CD4-positive, alpha-beta memory T cell (primary cell): ENCODE results near the gene CES2. TPM values are rescaled to one million over a fixed set of nuclear protein-coding genes. Genes with fewer than 3 reads are reported as not detected.

Experiments
- CTCF ChIA-PET: fragments of 350-600 bp; sonication (Branson Sonifier 250); formaldehyde crosslinking; loops from one replicate; lab custom pipeline; 2021; ENCODE audit warnings: inconsistent platforms; ENCODE audit not compliant: partially characterized antibody; lab: Charles Lee
- POLR2A ChIA-PET: fragments of 350-600 bp; sonication (Branson Sonifier 250); formaldehyde crosslinking; loops from one replicate; lab custom pipeline; 2021; ENCODE audit not compliant: partially characterized antibody; lab: Charles Lee
- DNase-seq, 5 donors: peaks; one replicate each; pipeline versions ENCODE4 v3.0.0 to v3.0.0-alpha.2; 2020 to 2022; ENCODE audit warnings: mixed read lengths in 1 of 5
- H3K27ac ChIP-seq: one replicate; pipeline ENCODE4 v1.7.0; 2013; ENCODE audit warnings: low read depth, low read length
- H3K27me3 ChIP-seq: 2 replicates; pipeline ENCODE4 v1.7.0; 2013; ENCODE audit warnings: mild to moderate bottlenecking, low read length, moderate library complexity; ENCODE audit not compliant: insufficient read depth
- H3K36me3 ChIP-seq: 2 replicates; pipeline ENCODE4 v1.7.0; 2013; ENCODE audit warnings: mild to moderate bottlenecking, low read length, moderate library complexity; ENCODE audit not compliant: insufficient read depth
- H3K4me1 ChIP-seq: 2 replicates; pipeline ENCODE4 v1.7.0; 2013; ENCODE audit warnings: mild to moderate bottlenecking, low read length, moderate library complexity; ENCODE audit not compliant: insufficient read depth
- H3K4me3 ChIP-seq, 2 donors: one replicate each; pipeline ENCODE4 v1.7.0; 2013; ENCODE audit warnings: low read length in 2 of 2, mild to moderate bottlenecking in 1 of 2
- H3K9me3 ChIP-seq, 2 donors: one replicate each; pipeline ENCODE4 v1.7.0; 2013; ENCODE audit warnings: low read length in 2 of 2, control low read depth in 1 of 2; ENCODE audit not compliant: control insufficient read depth in 1 of 2
- H3K27ac Mint-ChIP-seq, 7 donors: one replicate each; pipeline ENCODE4 v1.8.0; 2020 to 2021; ENCODE audit warnings: mixed read lengths in 7 of 7, mild to moderate bottlenecking in 6 of 7, inconsistent platforms in 3 of 7, moderate library complexity in 3 of 7
- H3K27me3 Mint-ChIP-seq, 2 donors: one replicate each; pipeline ENCODE4 v1.8.0; 2020 to 2021; ENCODE audit warnings: mixed read lengths in 2 of 2
- H3K36me3 Mint-ChIP-seq, 2 donors: one replicate each; pipeline ENCODE4 v1.8.0; 2020 to 2021; ENCODE audit warnings: mixed read lengths in 2 of 2, inconsistent platforms in 1 of 2, mild to moderate bottlenecking in 1 of 2
- H3K4me1 Mint-ChIP-seq, 4 donors: one replicate each; pipeline ENCODE4 v1.8.0; 2020 to 2021; ENCODE audit warnings: mixed read lengths in 4 of 4, mild to moderate bottlenecking in 1 of 4
- H3K4me3 Mint-ChIP-seq, 8 donors: one replicate each; pipeline ENCODE4 v1.8.0; 2020 to 2021; ENCODE audit warnings: mixed read lengths in 8 of 8, mild to moderate bottlenecking in 7 of 8, moderate library complexity in 6 of 8, inconsistent platforms in 3 of 8
- H3K9me3 Mint-ChIP-seq, 8 donors: one replicate each; pipeline ENCODE4 v1.8.0; 2020 to 2021; ENCODE audit warnings: mixed read lengths in 8 of 8, mild to moderate bottlenecking in 5 of 8, inconsistent platforms in 3 of 8, moderate library complexity in 1 of 8
- intact Hi-C: fragments of 100-400 bp; cut with micrococcal nuclease; formaldehyde crosslinking; loops from one replicate; pipeline ENCODE4 v1.15.1; 2023
- polyA plus RNA-seq, 2 donors: library from polyadenylated mRNA; unstranded; fragments of 300-500 nt; fragmentation: Illumina TruSeq; gene quantifications; one replicate each; pipeline ENCODE4 v1.2.3, GENCODE V29; 2021
- total RNA-seq, 2 experiments: library from RNA; stranded (reverse); gene quantifications; one replicate each; pipeline ENCODE4 v1.2.3, GENCODE V29; 2021

CES2 gene
- total and polyA plus RNA-seq, 4 experiments from 2014 or later: 25.4 to 51.0 (median 38.5) TPM

- Histone ChIP-seq H3K36me3 (peaks cover 16% of the 10 kb centered on the region), H3K27me3 (peaks cover 16% of the 10 kb centered on the region), H3K4me3 (peak overlapping the region in 1 of 2 donors; percentile 60), H3K9me3 (no peaks in the 10 kb centered on the region), H3K27ac (no peak overlapping the region), H3K4me1 (peaks cover 11% of the 10 kb centered on the region)
- DNase-seq: peak; percentile 77 to 83 (median 81)
- intact Hi-C loops: loop anchor here (2.0 kb wide), 1 partner anchor 213 kb away; no protein-coding TSS in a partner anchor
- Mint-ChIP-seq H3K4me1 (peaks cover 9 to 24% (median 13%) of the 10 kb centered on the region in 4 donors), H3K4me3 (peak overlapping the region; percentile 86 to 96 (median 90)), H3K36me3 (peaks cover 10 to 13% of the 10 kb centered on the region in 2 donors), H3K27me3 (peaks cover 26 to 27% of the 10 kb centered on the region in 2 donors), H3K27ac (peak overlapping the region in 6 of 7 donors; percentile 10 to 79 (median 39)), H3K9me3 (peaks cover 0 to 8% (median 4%) of the 10 kb centered on the region in 8 donors)
- CTCF ChIA-PET: interaction anchor here (0.7 to 2.5 kb wide), 5 partner anchors 9 to 238 kb away, joined by 3 to 8 read pairs (median 4); no protein-coding TSS in a partner anchor
- POLR2A ChIA-PET: interaction anchor here (0.6 to 1.4 kb wide), 2 partner anchors 14 to 271 kb away, joined by 3 to 6 read pairs; partner anchors contain the start of gene CIAO2B
These were observed 12.2 kb downstream of the CES2 start for GRCh38 chr16:66947302-66948065.

GRCh38 chr16:66948134-66948836 is 13.0 kb downstream of the CES2 start:
- Histone ChIP-seq H3K9me3 (no peaks in the 10 kb centered on the region), H3K27me3 (peaks cover 16% of the 10 kb centered on the region), H3K4me1 (peaks cover 11% of the 10 kb centered on the region), H3K36me3 (peaks cover 8% of the 10 kb centered on the region), H3K4me3 (peak overlapping the region; percentile 42 to 60), H3K27ac (no peak overlapping the region)
- DNase-seq: peak in 1 of 5 donors; percentile 33
- H3K36me3 Mint-ChIP-seq: peaks cover 5 to 7% of the 10 kb centered on the region in 2 donors
- intact Hi-C loops: no loop called here
- H3K9me3 Mint-ChIP-seq: peaks cover 0 to 8% (median 4%) of the 10 kb centered on the region in 8 donors
- peak overlapping the region; percentile 86 to 96 (median 90) for H3K4me3 Mint-ChIP-seq
- H3K4me1 Mint-ChIP-seq: peaks cover 9 to 24% (median 13%) of the 10 kb centered on the region in 4 donors
- CTCF ChIA-PET: interaction anchor here (1.2 kb wide), 1 partner anchor 10 kb away, joined by 6 read pairs; no protein-coding TSS in a partner anchor
- POLR2A ChIA-PET: interaction anchor here (1.4 kb wide), 1 partner anchor 14 kb away, joined by 6 read pairs; the partner anchor contains the start of gene CIAO2B
- peak overlapping the region in 2 of 7 donors; percentile 88 to 89 for H3K27ac Mint-ChIP-seq
- H3K27me3 Mint-ChIP-seq: peaks cover 30 to 34% of the 10 kb centered on the region in 2 donors

- H3K9me3 Mint-ChIP-seq: peaks cover 0 to 8% (median 4%) of the 10 kb centered on the region in 8 donors
- no peak overlapping the region for H3K4me3 ChIP-seq
- intact Hi-C loops: no loop called here
- peaks cover 16% of the 10 kb centered on the region for H3K27me3 ChIP-seq
- no peak for DNase-seq
- H3K9me3 ChIP-seq: no peaks in the 10 kb centered on the region
- H3K27me3 Mint-ChIP-seq: peaks cover 31 to 37% of the 10 kb centered on the region in 2 donors
- H3K4me1 ChIP-seq: peaks cover 11% of the 10 kb centered on the region
- peaks cover 3% of the 10 kb centered on the region for H3K36me3 ChIP-seq
- ChIA-PET CTCF (no interaction called here), POLR2A (no interaction called here)
- peaks cover 5 to 7% of the 10 kb centered on the region in 2 donors for H3K36me3 Mint-ChIP-seq
- no peak overlapping the region for H3K27ac ChIP-seq
- H3K4me3 Mint-ChIP-seq: peak overlapping the region; percentile 86 to 96 (median 90)
- H3K27ac Mint-ChIP-seq: no peak overlapping the region
- peaks cover 9 to 24% (median 13%) of the 10 kb centered on the region in 4 donors for H3K4me1 Mint-ChIP-seq
These were observed 13.5 kb downstream of the CES2 start for GRCh38 chr16:66948837-66949225.

GRCh38 chr16:66949472-66949871 is 14.2 kb downstream of the CES2 start:
- H3K27ac Mint-ChIP-seq: no peak overlapping the region
- H3K4me1 Mint-ChIP-seq: peaks cover 9 to 24% (median 13%) of the 10 kb centered on the region in 4 donors
- H3K27me3 Mint-ChIP-seq: peaks cover 33 to 39% of the 10 kb centered on the region in 2 donors
- Histone ChIP-seq H3K4me3 (no peak overlapping the region), H3K27me3 (peaks cover 16% of the 10 kb centered on the region), H3K9me3 (no peaks in the 10 kb centered on the region), H3K27ac (no peak overlapping the region), H3K4me1 (peaks cover 11% of the 10 kb centered on the region), H3K36me3 (no peaks in the 10 kb centered on the region)
- H3K9me3 Mint-ChIP-seq: peaks cover 0 to 8% (median 4%) of the 10 kb centered on the region in 8 donors
- POLR2A ChIA-PET: no interaction called here
- CTCF ChIA-PET: no interaction called here
- peak in 1 of 5 donors; percentile 2 for DNase-seq
- peak overlapping the region in 4 of 8 donors; percentile 29 to 71 (median 48) for H3K4me3 Mint-ChIP-seq
- intact Hi-C loops: no loop called here
- peaks cover 3 to 5% of the 10 kb centered on the region in 2 donors for H3K36me3 Mint-ChIP-seq

GRCh38 chr16:66950437-66950836 is 15.1 kb downstream of the CES2 start:
- Mint-ChIP-seq H3K27me3 (peaks cover 33 to 39% of the 10 kb centered on the region in 2 donors), H3K4me3 (peak overlapping the region in 2 of 8 donors; percentile 13 to 16), H3K27ac (no peak overlapping the region), H3K4me1 (peaks cover 9 to 24% (median 13%) of the 10 kb centered on the region in 4 donors), H3K9me3 (peaks cover 0 to 8% (median 4%) of the 10 kb centered on the region in 8 donors), H3K36me3 (peaks cover 3 to 5% of the 10 kb centered on the region in 2 donors)
- intact Hi-C loops: loop anchor here (5.0 kb wide), 1 partner anchor 517 kb away; no protein-coding TSS in a partner anchor
- Histone ChIP-seq H3K27ac (no peak overlapping the region), H3K27me3 (peaks cover 16% of the 10 kb centered on the region), H3K9me3 (no peaks in the 10 kb centered on the region), H3K4me3 (no peak overlapping the region), H3K4me1 (peaks cover 11% of the 10 kb centered on the region), H3K36me3 (no peaks in the 10 kb centered on the region)
- POLR2A ChIA-PET: no interaction called here
- CTCF ChIA-PET: interaction anchor here (0.7 kb wide), 1 partner anchor 203 kb away, joined by 3 read pairs; no protein-coding TSS in a partner anchor
- no peak for DNase-seq

DNA sequence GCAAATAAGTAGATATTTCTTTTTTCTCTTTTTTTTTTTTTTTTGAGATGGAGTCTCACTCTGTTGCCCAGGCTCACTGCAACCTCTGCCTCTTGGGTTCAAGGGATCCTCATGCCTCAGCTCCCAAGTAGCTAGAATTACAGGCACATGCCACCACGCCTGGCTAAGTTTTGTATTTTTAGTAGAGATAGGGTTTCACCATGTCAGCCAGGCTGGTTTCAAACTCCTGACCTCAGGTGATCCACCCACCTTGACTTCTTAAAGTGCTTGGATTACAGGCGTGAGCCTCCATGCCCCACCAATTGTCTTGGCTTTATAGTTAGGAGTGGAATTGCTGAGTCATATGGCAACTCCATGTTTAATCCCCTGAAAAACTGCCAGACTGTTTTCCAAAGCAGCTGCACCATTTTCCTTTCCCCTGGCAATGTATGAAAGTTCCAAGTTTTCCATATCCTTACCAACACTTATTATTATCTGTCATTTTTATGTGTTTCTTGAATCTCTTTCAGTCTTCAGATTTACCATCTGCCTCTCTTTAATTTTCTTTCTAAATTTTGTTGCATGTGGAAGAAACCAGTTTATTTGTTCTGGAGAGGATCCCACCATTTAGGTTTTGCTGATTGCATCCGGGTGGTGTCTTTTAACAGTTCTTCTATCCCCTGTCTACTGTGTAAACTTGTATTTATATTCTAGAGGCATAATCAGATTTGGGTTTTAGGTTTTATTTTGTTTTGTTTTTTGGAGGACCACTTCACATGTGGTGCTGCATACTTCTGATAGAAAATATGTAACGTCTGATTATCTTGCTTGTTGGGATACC is 15.9 kb downstream of the CES2 start:
- H3K36me3 Mint-ChIP-seq: peaks cover 3 to 5% of the 10 kb centered on the region in 2 donors
- H3K4me3 ChIP-seq: no peak overlapping the region
- no peak overlapping the region for H3K4me3 Mint-ChIP-seq
- no peak overlapping the region for H3K27ac ChIP-seq
- H3K4me1 ChIP-seq: peaks cover 11% of the 10 kb centered on the region
- H3K36me3 ChIP-seq: no peaks in the 10 kb centered on the region
- H3K27me3 Mint-ChIP-seq: peaks cover 33 to 39% of the 10 kb centered on the region in 2 donors
- POLR2A ChIA-PET: no interaction called here
- H3K9me3 Mint-ChIP-seq: peaks cover 0 to 8% (median 4%) of the 10 kb centered on the region in 8 donors
- intact Hi-C loops: loop anchor here (5.0 kb wide), 1 partner anchor 516 kb away; no protein-coding TSS in a partner anchor
- peaks cover 9 to 24% (median 13%) of the 10 kb centered on the region in 4 donors for H3K4me1 Mint-ChIP-seq
- no peak for DNase-seq
- H3K27ac Mint-ChIP-seq: no peak overlapping the region
- H3K27me3 ChIP-seq: peaks cover 16% of the 10 kb centered on the region
- no peaks in the 10 kb centered on the region for H3K9me3 ChIP-seq
- CTCF ChIA-PET: no interaction called here
